ENCODE measurements around the gene TIAM1.

The TIAM1 gene

DNA sequence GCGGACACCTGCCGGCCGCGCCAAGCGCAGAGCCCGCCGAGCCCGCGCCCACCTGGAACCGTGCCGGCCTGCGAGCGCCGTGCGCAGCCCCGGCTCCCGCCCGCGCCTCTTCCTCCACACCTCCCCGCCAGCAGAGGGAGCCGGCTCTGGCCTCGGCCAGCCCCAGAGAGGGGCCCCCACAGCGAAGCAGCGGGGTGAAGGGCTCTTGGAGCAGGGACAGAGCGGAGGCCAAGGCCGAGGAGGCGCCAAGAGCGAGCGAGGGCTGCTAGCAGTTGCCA is 255.6 kb downstream of the TIAM1 start:
- Histone ChIP-seq H3K4me2 (ENCODE audit: low read length) (no peak overlapping the region), H3K4me1 (ENCODE audit: low read length) (no peaks in the 10 kb centered on the region), H3K79me2 (ENCODE audit: low read length) (no peaks in the 10 kb centered on the region), H2AFZ (ENCODE audit: low read depth, low read length) (no peak overlapping the region), H3K9me3 (ENCODE audit: insufficient read depth, low read length) (no peaks in the 10 kb centered on the region), H3K27me3 (ENCODE audit: low read depth, low read length) (no peaks in the 10 kb centered on the region), H3K9ac (ENCODE audit: low read length) (no peak overlapping the region), H3K36me3 (replicated peaks; ENCODE audit: low read depth, low read length) (no peaks in the 10 kb centered on the region), H4K20me1 (ENCODE audit: insufficient read depth, low read length) (no peaks in the 10 kb centered on the region), H3K4me3 (ENCODE audit: low read length) (no peak overlapping the region), H3K27ac (ENCODE audit: low read length) (no peak overlapping the region)
- TF ChIP-seq EZH2phosphoT487 (IDR thresholded peaks at IDR 0.05; ENCODE audit: low read depth) = no peak
- TF ChIP-seq, protein P1, sequence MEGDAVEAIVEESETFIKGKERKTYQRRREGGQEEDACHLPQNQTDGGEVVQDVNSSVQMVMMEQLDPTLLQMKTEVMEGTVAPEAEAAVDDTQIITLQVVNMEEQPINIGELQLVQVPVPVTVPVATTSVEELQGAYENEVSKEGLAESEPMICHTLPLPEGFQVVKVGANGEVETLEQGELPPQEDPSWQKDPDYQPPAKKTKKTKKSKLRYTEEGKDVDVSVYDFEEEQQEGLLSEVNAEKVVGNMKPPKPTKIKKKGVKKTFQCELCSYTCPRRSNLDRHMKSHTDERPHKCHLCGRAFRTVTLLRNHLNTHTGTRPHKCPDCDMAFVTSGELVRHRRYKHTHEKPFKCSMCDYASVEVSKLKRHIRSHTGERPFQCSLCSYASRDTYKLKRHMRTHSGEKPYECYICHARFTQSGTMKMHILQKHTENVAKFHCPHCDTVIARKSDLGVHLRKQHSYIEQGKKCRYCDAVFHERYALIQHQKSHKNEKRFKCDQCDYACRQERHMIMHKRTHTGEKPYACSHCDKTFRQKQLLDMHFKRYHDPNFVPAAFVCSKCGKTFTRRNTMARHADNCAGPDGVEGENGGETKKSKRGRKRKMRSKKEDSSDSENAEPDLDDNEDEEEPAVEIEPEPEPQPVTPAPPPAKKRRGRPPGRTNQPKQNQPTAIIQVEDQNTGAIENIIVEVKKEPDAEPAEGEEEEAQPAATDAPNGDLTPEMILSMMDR (IDR thresholded peaks at IDR 0.05; ENCODE audit: low read depth, low read length) = no peak

DNA sequence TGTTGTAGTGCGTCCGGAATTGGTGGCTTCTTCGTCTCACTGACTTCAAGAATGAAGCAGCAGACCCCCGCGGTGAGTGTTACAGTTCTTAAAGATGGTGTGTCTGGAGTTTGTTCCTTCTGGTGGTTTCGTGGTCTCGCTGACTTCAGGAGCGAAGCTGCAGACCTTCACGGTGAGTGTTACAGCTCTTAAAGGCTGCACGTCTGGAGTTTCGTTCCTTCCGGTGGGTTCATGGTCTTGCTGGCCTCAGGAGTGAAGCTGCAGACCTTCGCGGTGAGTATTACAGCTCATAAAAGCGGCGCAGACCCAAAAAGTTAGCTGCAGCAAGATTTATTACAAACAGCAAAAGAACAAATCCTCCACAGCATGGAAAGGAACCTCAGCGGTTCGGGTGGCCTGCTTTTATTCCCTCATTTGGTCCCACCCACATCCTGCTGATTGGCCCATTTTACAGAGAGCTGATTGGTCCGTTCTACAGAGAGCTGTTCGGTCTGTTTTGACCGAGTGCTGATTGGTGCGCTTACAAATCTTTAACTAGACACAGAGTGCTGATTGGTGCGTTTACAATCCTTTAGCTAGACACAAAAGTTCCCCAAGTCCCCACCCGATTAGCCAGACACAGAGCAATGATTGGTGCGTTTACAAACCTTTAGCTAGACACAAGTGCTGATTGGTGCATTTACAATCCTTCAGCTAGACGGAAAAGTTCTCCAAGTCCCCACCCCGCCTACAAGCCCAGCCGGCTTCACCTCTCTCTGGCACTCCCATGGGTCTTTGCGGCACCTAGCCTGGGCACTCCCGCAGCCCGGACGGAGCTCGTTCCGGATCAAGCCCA is 256.2 kb downstream of the TIAM1 start:
- no peaks in the 10 kb centered on the region for H3K27me3 ChIP-seq (ENCODE audit: low read depth, low read length)
- no peaks in the 10 kb centered on the region for H4K20me1 ChIP-seq (ENCODE audit: insufficient read depth, low read length)
- H3K9ac ChIP-seq (ENCODE audit: low read length) = no peak overlapping the region
- no peaks in the 10 kb centered on the region for H3K36me3 ChIP-seq (replicated peaks; ENCODE audit: low read depth, low read length)
- no peak for TF ChIP-seq EZH2phosphoT487 (IDR thresholded peaks at IDR 0.05; ENCODE audit: low read depth)
- H3K79me2 ChIP-seq (ENCODE audit: low read length) = no peaks in the 10 kb centered on the region
- H3K9me3 ChIP-seq (ENCODE audit: insufficient read depth, low read length) = no peaks in the 10 kb centered on the region
- H3K4me1 ChIP-seq (ENCODE audit: low read length) = no peaks in the 10 kb centered on the region
- H3K4me3 ChIP-seq (ENCODE audit: low read length) = no peak overlapping the region
- H3K4me2 ChIP-seq (ENCODE audit: low read length) = no peak overlapping the region
- H2AFZ ChIP-seq (ENCODE audit: low read depth, low read length) = no peak overlapping the region
- H3K27ac ChIP-seq (ENCODE audit: low read length) = no peak overlapping the region

DNA sequence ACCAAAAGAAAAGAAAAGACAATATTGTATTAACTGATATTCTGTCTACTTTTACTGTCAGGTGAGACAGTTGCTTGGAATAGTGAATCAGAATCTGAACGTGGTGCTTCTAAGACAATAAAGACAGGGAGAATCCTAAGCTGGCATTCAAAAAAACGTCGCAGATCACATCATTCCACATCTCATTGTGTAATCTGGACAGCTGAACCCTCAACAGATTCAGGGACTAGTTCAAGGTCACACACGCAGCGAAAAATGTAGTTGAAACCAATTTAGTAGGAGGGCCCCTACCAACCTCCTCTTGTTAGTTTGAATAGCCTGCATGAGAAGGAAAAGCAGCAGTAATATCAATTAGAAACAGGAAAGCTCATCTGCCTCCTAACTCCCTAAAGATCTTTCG is 259.4 kb downstream of the TIAM1 start:
- no peak overlapping the region for H3K9ac ChIP-seq (ENCODE audit: low read length)
- no peaks in the 10 kb centered on the region for H3K9me3 ChIP-seq (ENCODE audit: insufficient read depth, low read length)
- H3K36me3 ChIP-seq (replicated peaks; ENCODE audit: low read depth, low read length) = no peaks in the 10 kb centered on the region
- TF ChIP-seq, protein P1 (IDR thresholded peaks at IDR 0.05; ENCODE audit: low read depth, low read length) = no peak
- no peak for TF ChIP-seq EZH2phosphoT487 (IDR thresholded peaks at IDR 0.05; ENCODE audit: low read depth)
- H3K27ac ChIP-seq (ENCODE audit: low read length) = no peak overlapping the region
- no peaks in the 10 kb centered on the region for H3K79me2 ChIP-seq (ENCODE audit: low read length)
- H3K4me1 ChIP-seq (ENCODE audit: low read length) = no peaks in the 10 kb centered on the region
- H3K4me2 ChIP-seq (ENCODE audit: low read length) = no peak overlapping the region
- no peaks in the 10 kb centered on the region for H4K20me1 ChIP-seq (ENCODE audit: insufficient read depth, low read length)
- H3K27me3 ChIP-seq (ENCODE audit: low read depth, low read length) = no peaks in the 10 kb centered on the region
- H2AFZ ChIP-seq (ENCODE audit: low read depth, low read length) = no peak overlapping the region
- no peak overlapping the region for H3K4me3 ChIP-seq (ENCODE audit: low read length)

DNA sequence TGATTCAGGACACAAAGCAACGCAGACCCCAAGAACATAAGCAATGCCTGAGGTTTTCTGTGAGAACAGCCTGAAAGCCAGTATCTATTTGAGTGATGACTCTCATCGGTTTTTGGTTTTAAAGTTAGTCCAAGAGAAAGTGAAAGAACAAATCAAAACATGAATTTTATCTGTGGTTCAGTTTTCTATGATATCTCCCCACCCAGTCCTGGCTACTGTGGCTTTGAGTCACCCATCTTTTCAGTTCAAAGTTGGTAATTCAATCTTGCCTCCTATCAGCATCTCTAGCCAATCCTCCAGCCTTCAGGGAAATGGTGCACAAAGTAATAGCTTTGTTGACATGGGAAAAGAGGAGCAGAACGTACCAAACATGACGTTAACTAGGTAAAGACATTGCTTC is 265.3 kb downstream of the TIAM1 start:
- H3K9me3 ChIP-seq (ENCODE audit: insufficient read depth, low read length) = no peaks in the 10 kb centered on the region
- H3K79me2 ChIP-seq (ENCODE audit: low read length) = no peaks in the 10 kb centered on the region
- H4K20me1 ChIP-seq (ENCODE audit: insufficient read depth, low read length) = no peaks in the 10 kb centered on the region
- H3K4me2 ChIP-seq (ENCODE audit: low read length) = peak overlapping the region; percentile 34
- H3K4me1 ChIP-seq (ENCODE audit: low read length) = peaks cover 19% of the 10 kb centered on the region
- no peak overlapping the region for H3K27ac ChIP-seq (ENCODE audit: low read length)
- H3K36me3 ChIP-seq (replicated peaks; ENCODE audit: low read depth, low read length) = no peaks in the 10 kb centered on the region
- H3K4me3 ChIP-seq (ENCODE audit: low read length) = no peak overlapping the region; the same call in 1 of the 2 replicates
- no peak overlapping the region for H3K9ac ChIP-seq (ENCODE audit: low read length)
- peak overlapping the region; percentile 46; the same call in 1 of the 2 replicates for H2AFZ ChIP-seq (ENCODE audit: low read depth, low read length)
- TF ChIP-seq EZH2phosphoT487 (IDR thresholded peaks at IDR 0.05; ENCODE audit: low read depth) = no peak
- TF ChIP-seq, protein P1 (IDR thresholded peaks at IDR 0.05; ENCODE audit: low read depth, low read length) = no peak
- no peaks in the 10 kb centered on the region for H3K27me3 ChIP-seq (ENCODE audit: low read depth, low read length)

All from OCI-LY3 (cell line).